SK-N-SH (cell line): ENCODE results near the gene SCARB1. TPM values are rescaled to one million over a fixed set of nuclear protein-coding genes. Genes with fewer than 3 reads are reported as not detected.
A peak's percentile ranks its signal among the peaks of the same experiment; 100 is the strongest.

Source experiments
- CTCF ChIA-PET: fragments of 300-600, 350-600 bp; formaldehyde crosslinking; extraction: SDS; loops from one replicate; lab custom pipeline; 2021; lab: Yijun Ruan, JAX
- POLR2A ChIA-PET: fragments of 350-600 bp; sonication (Branson Sonifier 250); formaldehyde crosslinking; extraction: SDS; loops from one replicate; lab custom pipeline; 2020; ENCODE audit warnings: antibody characterized with exemption, inconsistent platforms; lab: Yijun Ruan, JAX
- DNase-seq: peaks from one replicate; pipeline ENCODE4 v3.0.0; 2012
- H2AFZ ChIP-seq: fragments of 200-600 bp; sonication (generic); 2 replicates; pipeline ENCODE4 v1.8.1; 2016; ENCODE audit warnings: antibody characterized with exemption, mild to moderate bottlenecking, low read depth
- H3F3A ChIP-seq: fragments of 200-600 bp; sonication (generic); replicated peaks from 2 replicates; pipeline ENCODE3; 2016; ENCODE audit warnings: antibody characterized with exemption, mild to moderate bottlenecking; ENCODE audit not compliant: insufficient read depth
- H3K27ac ChIP-seq, 2 experiments: fragments of 200-500 bp in 1 of 2; fragments of 200-600 bp in 1 of 2; sonication (Bioruptor generic) in 1 of 2; sonication (generic), shearing (Covaris generic) in 1 of 2; 2 replicates each; pipeline versions ENCODE4 v1.5.1 to v1.6.1; 2014 to 2016; ENCODE audit warnings: low read depth in 2 of 2, inconsistent platforms in 1 of 2, low read length in 1 of 2, mild to moderate bottlenecking in 1 of 2, mixed read lengths in 1 of 2
- H3K27me3 ChIP-seq: fragments of 200-600 bp; sonication (generic), shearing (Covaris generic); 2 replicates; pipeline ENCODE4 v1.6.1; 2016; ENCODE audit warnings: mixed run types; ENCODE audit not compliant: insufficient read depth
- H3K36me3 ChIP-seq, 2 experiments: fragments of 200-500 bp in 1 of 2; fragments of 200-600 bp in 1 of 2; sonication (Bioruptor generic) in 1 of 2; sonication (generic) in 1 of 2; replicated peaks in 1 of 2; 2 replicates each; pipeline versions ENCODE3 to v1.5.1; 2014 to 2016; ENCODE audit warnings: low read length in 1 of 2, mild to moderate bottlenecking in 1 of 2; ENCODE audit not compliant: insufficient read depth in 2 of 2, control insufficient read depth in 1 of 2
- H3K4me1 ChIP-seq, 2 experiments: fragments of 200-500 bp in 1 of 2; fragments of 200-600 bp in 1 of 2; sonication (Bioruptor generic) in 1 of 2; sonication (generic), shearing (Covaris generic) in 1 of 2; 2 replicates each; pipeline versions ENCODE4 v1.5.1 to v1.6.1; 2014 to 2016; ENCODE audit warnings: low read depth in 1 of 2, low read length in 1 of 2, mixed run types in 1 of 2; ENCODE audit not compliant: insufficient read depth in 2 of 2, control insufficient read depth in 1 of 2
- H3K4me2 ChIP-seq: fragments of 200-600 bp; sonication (generic), shearing (Covaris generic); 2 replicates; pipeline ENCODE4 v1.6.1; 2017; ENCODE audit warnings: mixed run types
- H3K4me3 ChIP-seq, 2 experiments: fragments of 200-500 bp in 1 of 2; fragments of 200-600 bp in 1 of 2; sonication (Bioruptor generic) in 1 of 2; sonication (generic), shearing (Covaris generic) in 1 of 2; 2 replicates each; pipeline versions ENCODE4 v1.5.1 to v1.8.1; 2014 to 2016; ENCODE audit warnings: low read depth in 2 of 2, inconsistent platforms in 1 of 2, low read length in 1 of 2, mild to moderate bottlenecking in 1 of 2, mixed read lengths in 1 of 2, moderate library complexity in 1 of 2
- H3K79me2 ChIP-seq: fragments of 200-600 bp; sonication (generic); 2 replicates; pipeline ENCODE4 v1.8.1; 2017; ENCODE audit warnings: mild to moderate bottlenecking; ENCODE audit not compliant: insufficient read depth
- H3K9ac ChIP-seq: fragments of 200-600 bp; sonication (generic); 2 replicates; pipeline ENCODE4 v1.6.1; 2017; ENCODE audit warnings: mixed run types
- H3K9me2 ChIP-seq: fragments of 200-600 bp; sonication (generic); 2 replicates; pipeline ENCODE4 v1.6.1; 2017; ENCODE audit warnings: mixed run types
- H3K9me3 ChIP-seq: fragments of 200-600 bp; sonication (generic); 2 replicates; pipeline ENCODE4 v1.6.1; 2017; ENCODE audit warnings: mixed run types, mild to moderate bottlenecking, moderate library complexity
- H4K20me1 ChIP-seq: fragments of 200-600 bp; sonication (generic); 2 replicates; pipeline ENCODE4 v1.6.1; 2017; ENCODE audit warnings: mild to moderate bottlenecking, mixed run types; ENCODE audit not compliant: insufficient read depth
- ELF1 ChIP-seq: IDR thresholded peaks from 2 replicates; pipeline ENCODE4 v1.4.0; 2012
- FOSL2 ChIP-seq: IDR thresholded peaks from 2 replicates; pipeline ENCODE4 v1.4.0; 2012; ENCODE audit warnings: low read depth, mild to moderate bottlenecking, moderate library complexity, borderline replicate concordance
- FOXJ3 ChIP-seq: sonication (generic); formaldehyde crosslinking; IDR thresholded peaks from 2 replicates; pipeline ENCODE4 v1.5.1; 2020; ENCODE audit warnings: mild to moderate bottlenecking, missing genetic modification reagents
- GABPA ChIP-seq: IDR thresholded peaks from 2 replicates; pipeline ENCODE4 v1.4.0; 2012; ENCODE audit warnings: low read depth, mild to moderate bottlenecking
- JUND ChIP-seq: IDR thresholded peaks from 2 replicates; pipeline ENCODE4 v1.4.0; 2012
- MAX ChIP-seq: IDR thresholded peaks from 2 replicates; pipeline ENCODE4 v1.4.0; 2012; ENCODE audit warnings: low read depth
- MXI1 ChIP-seq: IDR thresholded peaks from 2 replicates; pipeline ENCODE4 v1.6.1; 2012; ENCODE audit warnings: mild to moderate bottlenecking, low read depth, low read length, improper control_type of control experiment
- NRF1 ChIP-seq: IDR thresholded peaks from 2 replicates; pipeline ENCODE4 v1.6.1; 2012; ENCODE audit warnings: low read depth, mild to moderate bottlenecking, low read length
- PBX3 ChIP-seq: IDR thresholded peaks from 2 replicates; pipeline ENCODE4; 2012
- POLR2AphosphoS5 ChIP-seq: IDR thresholded peaks from 2 replicates; pipeline ENCODE4 v1.6.1; 2012; ENCODE audit warnings: low read depth, low read length
- REST ChIP-seq: IDR thresholded peaks from 2 replicates; pipeline ENCODE4 v1.6.1; 2012; ENCODE audit warnings: mild to moderate bottlenecking, low read depth, low read length, moderate library complexity
- RXRA ChIP-seq: IDR thresholded peaks from 2 replicates; pipeline ENCODE4 v1.4.0; 2012; ENCODE audit warnings: low read depth, mild to moderate bottlenecking, borderline replicate concordance
- SIN3A ChIP-seq: IDR thresholded peaks from 2 replicates; pipeline ENCODE4 v1.6.1; 2012; ENCODE audit warnings: low read depth, mild to moderate bottlenecking, low read length, moderate library complexity, borderline replicate concordance
- TAF1 ChIP-seq: IDR thresholded peaks from 2 replicates; pipeline ENCODE4 v1.6.1; 2012; ENCODE audit warnings: low read depth, mild to moderate bottlenecking, low read length, moderate library complexity, borderline replicate concordance
- TCF12 ChIP-seq: IDR thresholded peaks from 2 replicates; pipeline ENCODE4 v1.4.0; 2012
- WGBS: methylation state at CpG from one replicate; pipeline ENCODE4 v1.1.6; 2017; ENCODE audit warnings: low lambda C conversion rate; 5-methylcytosine and 5-hydroxymethylcytosine counted together
- polyA plus RNA-seq, 3 experiments: library from polyadenylated mRNA; depleted of rRNA; stranded (reverse); fragments of >200 nt; gene quantifications; 2 replicates each; pipeline ENCODE4 v1.2.3, GENCODE V29; 2012
- TF ChIP-seq, protein P1 (sequence below): fragments of 150-350 bp; IDR thresholded peaks from 2 replicates; pipeline ENCODE4 v1.6.1; 2016; ENCODE audit warnings: mild to moderate bottlenecking, low read depth, low read length
- TF ChIP-seq, protein P2 (sequence below): IDR thresholded peaks from 2 replicates; pipeline ENCODE4 v1.4.0; 2012; ENCODE audit warnings: low read depth, borderline replicate concordance
- TF ChIP-seq, protein P3 (sequence below): fragments of 200-600 bp; sonication (generic); IDR thresholded peaks from 2 replicates; pipeline ENCODE4 v1.6.1; 2017; ENCODE audit warnings: antibody characterized with exemption, mild to moderate bottlenecking, moderate library complexity

SCARB1 gene
- polyA plus RNA-seq, 1 of the 3 experiments (the other 2 are of a cell fraction), result 33.0 TPM

DNA sequence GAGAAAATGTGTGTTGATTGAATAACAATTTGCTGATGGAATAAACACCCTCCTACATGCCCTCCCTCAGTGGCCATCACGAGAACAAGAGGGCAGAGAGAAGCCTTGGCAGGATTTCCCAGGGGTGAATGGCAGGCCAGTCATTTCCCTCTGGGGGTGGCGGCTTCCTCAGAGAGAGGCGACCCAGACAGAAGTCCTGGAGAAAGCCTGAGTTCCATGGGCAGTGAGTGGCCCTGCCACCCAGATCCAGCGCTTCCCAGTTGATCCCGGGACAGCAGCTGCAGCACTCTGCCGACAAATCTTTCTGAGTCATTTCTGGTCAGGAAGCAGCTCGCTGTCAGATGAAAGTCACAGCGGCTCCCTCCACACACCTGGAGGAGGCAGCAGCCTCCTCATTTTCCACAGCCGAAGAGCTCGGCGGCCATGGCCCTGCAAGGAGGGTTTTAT lies 123.0 kb downstream of the SCARB1 start:
- Histone ChIP-seq H2AFZ (no peak overlapping the region), H3K9me3 (no peaks in the 10 kb centered on the region), H3K27me3 (no peaks in the 10 kb centered on the region), H3K36me3 (no peaks in the 10 kb centered on the region), H3K79me2 (no peaks in the 10 kb centered on the region), H3K4me2 (no peak overlapping the region), H3F3A (peaks cover 20% of the 10 kb centered on the region), H3K9ac (no peak overlapping the region), H3K9me2 (no peaks in the 10 kb centered on the region), H3K27ac (no peak overlapping the region), H4K20me1 (no peaks in the 10 kb centered on the region), H3K4me1 (peaks cover 0 to 19% of the 10 kb centered on the region in 2 experiments; a peak in 2 of 4 replicates), H3K4me3 (no peak overlapping the region)
- no peak for DNase-seq
- TF ChIP-seq FOSL2 (peak; percentile 38; the same call in 1 of the 2 replicates), MXI1 (no peak), FOXJ3 (CRISPR knock-in tag) (no peak)
- TF ChIP-seq, protein P1, sequence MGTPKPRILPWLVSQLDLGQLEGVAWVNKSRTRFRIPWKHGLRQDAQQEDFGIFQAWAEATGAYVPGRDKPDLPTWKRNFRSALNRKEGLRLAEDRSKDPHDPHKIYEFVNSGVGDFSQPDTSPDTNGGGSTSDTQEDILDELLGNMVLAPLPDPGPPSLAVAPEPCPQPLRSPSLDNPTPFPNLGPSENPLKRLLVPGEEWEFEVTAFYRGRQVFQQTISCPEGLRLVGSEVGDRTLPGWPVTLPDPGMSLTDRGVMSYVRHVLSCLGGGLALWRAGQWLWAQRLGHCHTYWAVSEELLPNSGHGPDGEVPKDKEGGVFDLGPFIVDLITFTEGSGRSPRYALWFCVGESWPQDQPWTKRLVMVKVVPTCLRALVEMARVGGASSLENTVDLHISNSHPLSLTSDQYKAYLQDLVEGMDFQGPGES, result no peak
- POLR2A ChIA-PET, result no interaction called here
- CTCF ChIA-PET, result interaction anchor here (1.1 to 1.5 kb wide), 3 partner anchors 11 to 708 kb away, joined by 3 to 6 read pairs (median 3); no protein-coding TSS in a partner anchor
- WGBS, result 45% methylated on average over 1 of the region's 11 CpGs

- no peak overlapping the region for H3K9ac ChIP-seq
- TF ChIP-seq GABPA (no peak), MAX (no peak), RXRA (no peak), NRF1 (no peak), POLR2AphosphoS5 (no peak), MXI1 (no peak), TCF12 (no peak), JUND (no peak), PBX3 (no peak), SIN3A (no peak), FOXJ3 (CRISPR knock-in tag) (no peak), TAF1 (no peak), REST (no peak), ELF1 (no peak), FOSL2 (no peak)
- TF ChIP-seq, protein P2, sequence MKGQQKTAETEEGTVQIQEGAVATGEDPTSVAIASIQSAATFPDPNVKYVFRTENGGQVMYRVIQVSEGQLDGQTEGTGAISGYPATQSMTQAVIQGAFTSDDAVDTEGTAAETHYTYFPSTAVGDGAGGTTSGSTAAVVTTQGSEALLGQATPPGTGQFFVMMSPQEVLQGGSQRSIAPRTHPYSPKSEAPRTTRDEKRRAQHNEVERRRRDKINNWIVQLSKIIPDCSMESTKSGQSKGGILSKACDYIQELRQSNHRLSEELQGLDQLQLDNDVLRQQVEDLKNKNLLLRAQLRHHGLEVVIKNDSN, result no peak
- TF ChIP-seq, protein P3, sequence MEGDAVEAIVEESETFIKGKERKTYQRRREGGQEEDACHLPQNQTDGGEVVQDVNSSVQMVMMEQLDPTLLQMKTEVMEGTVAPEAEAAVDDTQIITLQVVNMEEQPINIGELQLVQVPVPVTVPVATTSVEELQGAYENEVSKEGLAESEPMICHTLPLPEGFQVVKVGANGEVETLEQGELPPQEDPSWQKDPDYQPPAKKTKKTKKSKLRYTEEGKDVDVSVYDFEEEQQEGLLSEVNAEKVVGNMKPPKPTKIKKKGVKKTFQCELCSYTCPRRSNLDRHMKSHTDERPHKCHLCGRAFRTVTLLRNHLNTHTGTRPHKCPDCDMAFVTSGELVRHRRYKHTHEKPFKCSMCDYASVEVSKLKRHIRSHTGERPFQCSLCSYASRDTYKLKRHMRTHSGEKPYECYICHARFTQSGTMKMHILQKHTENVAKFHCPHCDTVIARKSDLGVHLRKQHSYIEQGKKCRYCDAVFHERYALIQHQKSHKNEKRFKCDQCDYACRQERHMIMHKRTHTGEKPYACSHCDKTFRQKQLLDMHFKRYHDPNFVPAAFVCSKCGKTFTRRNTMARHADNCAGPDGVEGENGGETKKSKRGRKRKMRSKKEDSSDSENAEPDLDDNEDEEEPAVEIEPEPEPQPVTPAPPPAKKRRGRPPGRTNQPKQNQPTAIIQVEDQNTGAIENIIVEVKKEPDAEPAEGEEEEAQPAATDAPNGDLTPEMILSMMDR, result no peak
Measured at GRCh38 chr12:124739953-124740561, 123.6 kb downstream of the SCARB1 start.

More at GRCh38 chr12:124739953-124740561, 123.6 kb downstream of the SCARB1 start:
- Histone ChIP-seq H4K20me1 (no peaks in the 10 kb centered on the region), H3K4me2 (no peak overlapping the region), H3K79me2 (no peaks in the 10 kb centered on the region), H3F3A (peaks cover 13% of the 10 kb centered on the region), H3K27ac (no peak overlapping the region), H3K4me3 (no peak overlapping the region), H3K9me3 (no peaks in the 10 kb centered on the region), H3K27me3 (no peaks in the 10 kb centered on the region), H3K36me3 (no peaks in the 10 kb centered on the region), H3K9me2 (no peaks in the 10 kb centered on the region), H2AFZ (no peak overlapping the region), H3K4me1 (peaks cover 0 to 13% of the 10 kb centered on the region in 2 experiments; a peak in 2 of 4 replicates)
- POLR2A ChIA-PET, result no interaction called here
- WGBS, result 86% methylated on average over 5 of the region's 5 CpGs
- DNase-seq, result no peak
- CTCF ChIA-PET, result interaction anchor here (1.1 kb wide), 2 partner anchors 79 to 708 kb away, joined by 3 read pairs; no protein-coding TSS in a partner anchor
